ENCODE measurements around the gene RIMS4. TPM values are rescaled to one million over a fixed set of nuclear protein-coding genes. Genes with fewer than 3 reads are reported as not detected.

The RIMS4 gene
- polyA plus RNA-seq, 3 donors, result not detected

DNA sequence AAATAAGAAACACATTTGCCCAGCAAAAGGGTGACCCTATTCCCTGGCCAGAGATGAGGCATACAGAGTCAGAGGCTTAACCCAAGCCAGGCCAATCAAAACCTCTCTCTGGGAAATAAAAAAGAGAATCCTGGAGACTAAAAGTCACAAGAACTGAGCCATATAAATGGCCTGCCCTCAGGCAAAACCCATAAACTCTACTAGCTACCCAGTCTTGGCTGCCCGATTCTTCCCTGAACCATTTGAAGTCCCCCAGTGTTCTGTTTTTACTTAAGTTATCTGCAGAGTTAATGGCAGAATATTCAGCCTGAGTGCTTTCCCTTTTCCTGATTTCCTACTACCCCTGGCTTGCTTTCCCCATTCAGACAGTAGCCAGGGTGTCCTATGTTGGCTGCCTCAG, 50.8 kb downstream of the RIMS4 start:
- no peak overlapping the region for H2AFZ ChIP-seq (ENCODE audit: insufficient read depth, low read depth, low read length, poor library complexity, severe bottlenecking)
- TF ChIP-seq, protein P1, sequence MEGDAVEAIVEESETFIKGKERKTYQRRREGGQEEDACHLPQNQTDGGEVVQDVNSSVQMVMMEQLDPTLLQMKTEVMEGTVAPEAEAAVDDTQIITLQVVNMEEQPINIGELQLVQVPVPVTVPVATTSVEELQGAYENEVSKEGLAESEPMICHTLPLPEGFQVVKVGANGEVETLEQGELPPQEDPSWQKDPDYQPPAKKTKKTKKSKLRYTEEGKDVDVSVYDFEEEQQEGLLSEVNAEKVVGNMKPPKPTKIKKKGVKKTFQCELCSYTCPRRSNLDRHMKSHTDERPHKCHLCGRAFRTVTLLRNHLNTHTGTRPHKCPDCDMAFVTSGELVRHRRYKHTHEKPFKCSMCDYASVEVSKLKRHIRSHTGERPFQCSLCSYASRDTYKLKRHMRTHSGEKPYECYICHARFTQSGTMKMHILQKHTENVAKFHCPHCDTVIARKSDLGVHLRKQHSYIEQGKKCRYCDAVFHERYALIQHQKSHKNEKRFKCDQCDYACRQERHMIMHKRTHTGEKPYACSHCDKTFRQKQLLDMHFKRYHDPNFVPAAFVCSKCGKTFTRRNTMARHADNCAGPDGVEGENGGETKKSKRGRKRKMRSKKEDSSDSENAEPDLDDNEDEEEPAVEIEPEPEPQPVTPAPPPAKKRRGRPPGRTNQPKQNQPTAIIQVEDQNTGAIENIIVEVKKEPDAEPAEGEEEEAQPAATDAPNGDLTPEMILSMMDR (IDR thresholded peaks at IDR 0.05), result no peak
- no CpG with 5 or more reads among the region's 1 CpG for WGBS (ENCODE audit: insufficient coverage)
- no peaks in the 10 kb centered on the region for H3K9me3 ChIP-seq (replicated peaks in 1 of 2; ENCODE audit: control insufficient read depth in 1 of 2, insufficient read depth in 1 of 2, low read length in 2 of 2)
- Mint-ChIP-seq H3K27me3 (ENCODE audit: low read depth in 3 of 3) (peaks cover 0 to 10% (median 9%) of the 10 kb centered on the region in 3 donors), H3K4me3 (peak overlapping the region in 1 of 2 donors; percentile 36), H3K27ac (no peak overlapping the region), H3K4me1 (peaks cover 4% of the 10 kb centered on the region), H3K9me3 (no peaks in the 10 kb centered on the region), H3K36me3 (no peaks in the 10 kb centered on the region)
- no peak overlapping the region for H3K27ac ChIP-seq (ENCODE audit: low read depth in 1 of 2, low read length in 2 of 2)
- no peaks in the 10 kb centered on the region for H3K27me3 ChIP-seq (ENCODE audit: control insufficient read depth in 2 of 2, insufficient read depth in 2 of 2, low read length in 2 of 2)
- H3K9ac ChIP-seq (ENCODE audit: insufficient read depth, low read length, poor library complexity, severe bottlenecking), result no peak overlapping the region
- H3K36me3 ChIP-seq (replicated peaks in 1 of 2; ENCODE audit: control insufficient read depth in 1 of 2, insufficient read depth in 2 of 2, low read length in 2 of 2), result no peaks in the 10 kb centered on the region
- H3K4me3 ChIP-seq (replicated peaks in 1 of 3; ENCODE audit: low read depth in 2 of 3, low read length in 3 of 3), result no peak overlapping the region
- no peaks in the 10 kb centered on the region for H3K4me1 ChIP-seq (ENCODE audit: control insufficient read depth in 1 of 2, insufficient read depth in 2 of 2, low read length in 2 of 2)
- no peak overlapping the region for H3K4me2 ChIP-seq (replicated peaks; ENCODE audit: extremely low read depth, low read length, poor library complexity, severe bottlenecking)
- H3K79me2 ChIP-seq (ENCODE audit: insufficient read depth, low read length), result no peaks in the 10 kb centered on the region
- intact Hi-C loops (cut with micrococcal nuclease), result no loop called here
- no peak for DNase-seq
- no peaks in the 10 kb centered on the region for H4K20me1 ChIP-seq (ENCODE audit: insufficient read depth, low read length)

DNA sequence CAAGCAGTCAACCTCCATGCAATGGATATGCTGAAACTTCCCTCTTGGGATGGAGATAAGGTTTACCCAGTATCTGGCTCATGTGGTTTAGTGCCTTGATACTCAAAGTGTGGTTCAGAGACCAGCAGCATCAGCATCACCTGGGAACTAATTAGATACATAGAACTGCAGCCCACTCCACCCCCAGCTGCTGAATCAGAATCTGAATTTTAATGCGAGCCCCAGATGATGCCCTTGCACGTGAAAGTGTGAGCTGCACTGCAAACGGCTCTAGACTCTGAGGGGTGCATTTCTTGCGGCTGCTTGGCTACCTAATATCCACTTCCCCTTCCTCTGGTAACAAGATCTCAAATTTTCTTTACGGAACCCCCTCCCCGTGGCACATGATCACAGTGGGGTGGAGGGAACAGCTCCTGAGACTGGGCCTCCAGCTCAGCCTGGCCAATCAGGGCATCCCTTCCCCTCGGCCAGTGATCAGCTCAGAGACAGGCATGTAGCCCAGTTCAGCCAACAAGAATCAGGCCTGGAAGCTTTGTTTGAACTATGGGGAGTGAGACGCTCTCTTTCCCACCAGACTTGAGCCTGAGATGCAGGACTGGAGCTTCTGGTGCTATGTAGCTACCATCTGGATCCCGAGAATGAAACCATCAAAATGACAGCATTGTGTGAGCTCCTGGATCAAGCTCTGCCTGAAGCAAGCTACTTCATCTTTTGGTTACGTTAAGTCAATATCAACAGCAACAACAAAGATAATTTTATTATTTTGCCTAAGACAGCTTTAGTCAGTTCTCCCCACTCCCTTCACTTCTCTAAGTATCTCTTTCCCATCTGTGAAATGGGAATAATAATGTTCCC, 51.9 kb downstream of the RIMS4 start:
- no peak overlapping the region for H2AFZ ChIP-seq (ENCODE audit: insufficient read depth, low read depth, low read length, poor library complexity, severe bottlenecking)
- intact Hi-C loops (cut with micrococcal nuclease), result no loop called here
- no peaks in the 10 kb centered on the region for H3K9me3 ChIP-seq (replicated peaks in 1 of 2; ENCODE audit: control insufficient read depth in 1 of 2, insufficient read depth in 1 of 2, low read length in 2 of 2)
- H3K4me3 ChIP-seq (replicated peaks in 1 of 3; ENCODE audit: low read depth in 2 of 3, low read length in 3 of 3), result no peak overlapping the region
- H3K4me1 ChIP-seq (ENCODE audit: control insufficient read depth in 1 of 2, insufficient read depth in 2 of 2, low read length in 2 of 2), result no peaks in the 10 kb centered on the region
- H3K36me3 Mint-ChIP-seq, result no peaks in the 10 kb centered on the region
- H3K27me3 ChIP-seq (ENCODE audit: control insufficient read depth in 2 of 2, insufficient read depth in 2 of 2, low read length in 2 of 2), result no peaks in the 10 kb centered on the region
- WGBS (ENCODE audit: insufficient coverage), result 38% methylated on average over 3 of the region's 10 CpGs
- peaks cover 0 to 9% (median 8%) of the 10 kb centered on the region in 3 donors for H3K27me3 Mint-ChIP-seq (ENCODE audit: low read depth in 3 of 3)
- no peaks in the 10 kb centered on the region for H3K9me3 Mint-ChIP-seq
- H3K4me2 ChIP-seq (replicated peaks; ENCODE audit: extremely low read depth, low read length, poor library complexity, severe bottlenecking), result no peak overlapping the region
- no peak overlapping the region for H3K27ac ChIP-seq (ENCODE audit: low read depth in 1 of 2, low read length in 2 of 2)
- no peaks in the 10 kb centered on the region for H3K36me3 ChIP-seq (replicated peaks in 1 of 2; ENCODE audit: control insufficient read depth in 1 of 2, insufficient read depth in 2 of 2, low read length in 2 of 2)
- no peak overlapping the region for H3K9ac ChIP-seq (ENCODE audit: insufficient read depth, low read length, poor library complexity, severe bottlenecking)
- no peak overlapping the region for H3K27ac Mint-ChIP-seq
- TF ChIP-seq, protein P1 (IDR thresholded peaks at IDR 0.05), result no peak
- H3K4me1 Mint-ChIP-seq, result peaks cover 4% of the 10 kb centered on the region
- no peak for DNase-seq
- peak overlapping the region in 1 of 2 donors; percentile 48 for H3K4me3 Mint-ChIP-seq
- no peaks in the 10 kb centered on the region for H4K20me1 ChIP-seq (ENCODE audit: insufficient read depth, low read length)
- H3K79me2 ChIP-seq (ENCODE audit: insufficient read depth, low read length), result no peaks in the 10 kb centered on the region

Measured in CD14-positive monocyte (primary cell).